HepG2 (cell line): Measurements from ENCODE around the gene TRIM15. TPM values are rescaled to one million over a fixed set of nuclear protein-coding genes. Genes with fewer than 3 reads are reported as not detected.
A peak's percentile ranks its signal among the peaks of the same experiment; 100 is the strongest.

Source experiments
- ATF7-NPFF ChIP-seq: sonication (generic); formaldehyde crosslinking; IDR thresholded peaks from 2 replicates; pipeline ENCODE4 v1.8.1; 2023; ENCODE audit warnings: mild to moderate bottlenecking, low read depth, missing genetic modification reagents, moderate library complexity
- CENPBD1 ChIP-seq: sonication (generic); formaldehyde crosslinking; IDR thresholded peaks from 2 replicates; pipeline ENCODE4 v1.8.0; 2022; ENCODE audit warnings: missing genetic modification reagents, low read depth, mild to moderate bottlenecking, borderline replicate concordance
- CENPT ChIP-seq: sonication (generic); formaldehyde crosslinking; IDR thresholded peaks from 2 replicates; pipeline ENCODE4 v1.8.0; 2022; ENCODE audit warnings: low read depth, mild to moderate bottlenecking, moderate library complexity, missing genetic modification reagents
- CREB1 ChIP-seq, 2 experiments: fragments of 450-650 bp in 1 of 2; IDR thresholded peaks; 2 replicates each; pipeline ENCODE4 v1.6.1; 2016 to 2017; ENCODE audit warnings: control low read depth in 1 of 2, mild to moderate bottlenecking in 1 of 2, missing compliant biosample characterization in 1 of 2, missing genetic modification characterization in 1 of 2
- CREM ChIP-seq, 2 experiments: sonication (generic) in 1 of 2; formaldehyde crosslinking in 1 of 2; IDR thresholded peaks; 2 replicates each; pipeline versions ENCODE4 v1.4.0 to v1.6.1; 2016 to 2020; ENCODE audit warnings: antibody characterized with exemption in 1 of 2, mild to moderate bottlenecking in 1 of 2, missing genetic modification reagents in 1 of 2
- DMAP1 ChIP-seq: IDR thresholded peaks from 2 replicates; pipeline ENCODE4 v1.6.1; 2016
- E2F5 ChIP-seq: sonication (generic); formaldehyde crosslinking; conservative IDR thresholded peaks from 2 replicates; pipeline ENCODE4 v1.4.0; 2020; ENCODE audit warnings: missing genetic modification reagents
- KDM5B ChIP-seq: sonication (generic); formaldehyde crosslinking; IDR thresholded peaks from 2 replicates; pipeline ENCODE4 v1.4.0; 2020; ENCODE audit warnings: missing genetic modification reagents, mild to moderate bottlenecking, borderline replicate concordance
- KLF16 ChIP-seq, 2 experiments: sonication (generic) in 1 of 2; formaldehyde crosslinking in 1 of 2; IDR thresholded peaks; 2 replicates each; pipeline versions ENCODE4 v1.6.1 to v1.8.0; 2016 to 2023; ENCODE audit warnings: missing genetic modification reagents in 2 of 2, missing compliant biosample characterization in 1 of 2
- KLF9 ChIP-seq: IDR thresholded peaks from 2 replicates; pipeline ENCODE4 v1.6.1; 2016; ENCODE audit warnings: low read depth
- MLX ChIP-seq: IDR thresholded peaks from 2 replicates; pipeline ENCODE4 v1.6.1; 2016
- NFE2L1 ChIP-seq: sonication (generic); formaldehyde crosslinking; IDR thresholded peaks from 2 replicates; pipeline ENCODE4 v1.4.0; 2020; ENCODE audit warnings: missing genetic modification reagents, mild to moderate bottlenecking, borderline replicate concordance
- NR2F6 ChIP-seq, 2 experiments: IDR thresholded peaks; 2 replicates each; pipeline ENCODE4 v1.6.1; 2016; ENCODE audit warnings: antibody characterized with exemption in 1 of 2, mild to moderate bottlenecking in 1 of 2
- TAF1 ChIP-seq: sonication (generic); formaldehyde crosslinking; IDR thresholded peaks from 2 replicates; pipeline ENCODE4 v1.4.0; 2020; ENCODE audit warnings: missing genetic modification reagents
- TBX2 ChIP-seq: sonication (generic); formaldehyde crosslinking; IDR thresholded peaks from 2 replicates; pipeline ENCODE4 v1.5.0; 2020; ENCODE audit warnings: missing genetic modification reagents, mild to moderate bottlenecking, borderline replicate concordance
- ZFP41 ChIP-seq: sonication (generic); formaldehyde crosslinking; IDR thresholded peaks from 2 replicates; pipeline ENCODE4 v1.4.0; 2020; ENCODE audit warnings: mild to moderate bottlenecking, missing genetic modification reagents, borderline replicate concordance
- ZNF773 ChIP-seq: sonication (generic); formaldehyde crosslinking; IDR thresholded peaks from 2 replicates; pipeline ENCODE4 v1.4.0; 2020; ENCODE audit warnings: missing genetic modification reagents, borderline replicate concordance
- ZNF775 ChIP-seq: sonication (generic); formaldehyde crosslinking; IDR thresholded peaks from 2 replicates; pipeline ENCODE4 v1.4.0; 2020; ENCODE audit warnings: missing genetic modification reagents, mild to moderate bottlenecking, moderate library complexity, borderline replicate concordance
- ZNF879 ChIP-seq: sonication (generic); formaldehyde crosslinking; IDR thresholded peaks from 2 replicates; pipeline ENCODE4 v1.8.1; 2023; ENCODE audit warnings: missing genetic modification reagents
- polyA plus RNA-seq, 8 experiments: library from polyadenylated mRNA; depleted of rRNA in 3 of 8; stranded (reverse) in 7 of 8; unstranded in 1 of 8; fragments of >200 nt; fragmentation: Illumina TruSeq in 4 of 8; extraction: Trizol in 4 of 8; gene quantifications; 2 replicates each; pipeline versions ENCODE4 v1.2.1 to v1.2.3, GENCODE V29; 2011 to 2016; ENCODE audit warnings: low read depth in 4 of 8, missing spikeins in 1 of 8, mixed read lengths in 1 of 8; ENCODE audit not compliant: insufficient read depth in 1 of 8
- total RNA-seq, 5 experiments: library from RNA; depleted of rRNA; stranded (reverse); fragments of >200 nt; fragmentation: Illumina TruSeq; extraction: Trizol; gene quantifications; 2 replicates each; pipeline ENCODE4 v1.2.3, GENCODE V29; 2016; ENCODE audit warnings: low read depth in 1 of 5

TRIM15 gene
- total and polyA plus RNA-seq, 2 of the 13 experiments (the other 11 are each of a cell fraction or from before 2014, with no cell fraction given) = 35.1 to 38.2 TPM

DNA sequence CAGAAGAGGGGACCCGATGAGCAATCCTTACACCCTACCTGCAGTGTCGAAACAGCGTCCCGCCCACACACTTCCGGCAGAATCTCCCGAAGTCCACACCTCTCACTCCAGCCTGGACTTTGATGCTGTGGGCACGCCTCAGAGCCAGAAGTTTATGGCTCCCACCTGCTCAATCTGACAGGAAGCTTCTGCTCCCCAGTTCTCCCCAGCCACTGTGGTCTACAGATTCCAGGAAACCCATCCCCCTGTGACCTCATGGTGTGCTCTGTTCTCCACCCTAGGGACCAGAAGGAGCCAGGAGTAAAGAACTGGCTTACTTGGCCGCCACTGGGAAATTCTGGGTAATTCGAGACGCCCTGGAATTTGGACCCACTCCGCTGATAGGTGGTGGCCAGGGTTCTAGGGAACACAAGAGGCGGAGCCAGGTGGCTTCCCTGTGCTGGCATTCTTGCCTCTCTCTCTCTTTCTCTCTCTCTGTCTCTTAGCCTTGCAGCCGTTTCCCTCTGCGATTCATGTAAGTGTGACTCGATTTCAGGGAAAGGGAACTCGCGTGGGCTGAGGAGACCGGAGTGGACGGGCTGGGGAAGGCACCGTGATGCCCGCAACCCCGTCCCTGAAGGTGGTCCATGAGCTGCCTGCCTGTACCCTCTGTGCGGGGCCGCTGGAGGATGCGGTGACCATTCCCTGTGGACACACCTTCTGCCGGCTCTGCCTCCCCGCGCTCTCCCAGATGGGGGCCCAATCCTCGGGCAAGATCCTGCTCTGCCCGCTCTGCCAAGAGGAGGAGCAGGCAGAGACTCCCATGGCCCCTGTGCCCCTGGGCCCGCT is at the start of gene TRIM15 (continued):
- TF ChIP-seq E2F5 (CRISPR knock-in tag) = 0 out of 2 replicates have a peak, but pooled peaks have one; percentile 57
- no peak for TF ChIP-seq NFE2L1 (CRISPR knock-in tag)
- peak; percentile 55; the same call in 1 of the 2 replicates for TF ChIP-seq ATF7-NPFF (CRISPR knock-in tag)
- peak; percentile 87; the same call in 1 of the 2 replicates for TF ChIP-seq TBX2 (CRISPR knock-in tag)
- TF ChIP-seq NR2F6 (IDR thresholded peaks at IDR 0.05) = peak; percentile 45
- TF ChIP-seq NR2F6 (CRISPR knock-in tag; IDR thresholded peaks at IDR 0.05) = no peak
- peak; percentile 87; the same call in 1 of the 2 replicates for TF ChIP-seq ZFP41 (CRISPR knock-in tag)
- TF ChIP-seq ZNF879 (CRISPR knock-in tag) = peak; percentile 93
- no peak for TF ChIP-seq CREB1 (IDR thresholded peaks at IDR 0.05)
- peak; percentile 39; the same call in 1 of the 2 replicates for TF ChIP-seq CREB1 (CRISPR knock-in tag; IDR thresholded peaks at IDR 0.05)
- TF ChIP-seq CENPT (CRISPR knock-in tag) = no peak; the same call in 1 of the 2 replicates
- TF ChIP-seq DMAP1 (CRISPR knock-in tag) = peak; percentile 93
- TF ChIP-seq KLF9 = no peak
- TF ChIP-seq ZNF773 (CRISPR knock-in tag) = no peak; the same call in 1 of the 2 replicates
- 0 out of 2 replicates have a peak, but pooled peaks have one; percentile 6 for TF ChIP-seq MLX (CRISPR knock-in tag)
- TF ChIP-seq CENPBD1 = peak; percentile 58; the same call in 1 of the 2 replicates
- peak; percentile 51; the same call in 1 of the 2 replicates for TF ChIP-seq CREM (IDR thresholded peaks at IDR 0.05)
- no peak for TF ChIP-seq CREM (CRISPR knock-in tag; IDR thresholded peaks at IDR 0.05)
- peak; percentile 13 to 23; a peak in 1 of 4 replicates for TF ChIP-seq KLF16 (CRISPR knock-in tag; IDR thresholded peaks at IDR 0.05)
- TF ChIP-seq TAF1 (CRISPR knock-in tag) = peak; percentile 81
- TF ChIP-seq KDM5B (CRISPR knock-in tag) = peak; percentile 85; the same call in 1 of the 2 replicates
- TF ChIP-seq ZNF775 (CRISPR knock-in tag) = 0 out of 2 replicates have a peak, but pooled peaks have one; percentile 84
